HepG2 (cell line): ENCODE measurements around the gene PRKACA.

Source experiments
- BATF2 ChIP-seq: sonication (generic); formaldehyde crosslinking; IDR thresholded peaks from 2 replicates; pipeline ENCODE4 v1.8.0; 2022; ENCODE audit warnings: mild to moderate bottlenecking, missing genetic modification reagents, moderate library complexity
- HHEX ChIP-seq: IDR thresholded peaks from 2 replicates; pipeline ENCODE4 v1.6.1; 2016; ENCODE audit warnings: control low read depth
- KLF11 ChIP-seq: IDR thresholded peaks from 2 replicates; pipeline ENCODE4 v1.6.1; 2016; ENCODE audit warnings: missing compliant biosample characterization
- POLR2AphosphoS5 ChIP-seq: IDR thresholded peaks from 2 replicates; pipeline ENCODE4 v1.6.1; 2012; ENCODE audit warnings: low read depth, low read length
- REST ChIP-seq, 2 experiments: IDR thresholded peaks; 2 replicates each; pipeline ENCODE4 v1.6.1; 2011 to 2012; ENCODE audit warnings: low read length in 2 of 2, borderline replicate concordance in 1 of 2, low read depth in 1 of 2, mild to moderate bottlenecking in 1 of 2, moderate library complexity in 1 of 2
- TRIM24 ChIP-seq: sonication (generic); formaldehyde crosslinking; IDR thresholded peaks from 2 replicates; pipeline ENCODE4 v1.8.0; 2022; ENCODE audit warnings: mild to moderate bottlenecking, missing genetic modification reagents

DNA sequence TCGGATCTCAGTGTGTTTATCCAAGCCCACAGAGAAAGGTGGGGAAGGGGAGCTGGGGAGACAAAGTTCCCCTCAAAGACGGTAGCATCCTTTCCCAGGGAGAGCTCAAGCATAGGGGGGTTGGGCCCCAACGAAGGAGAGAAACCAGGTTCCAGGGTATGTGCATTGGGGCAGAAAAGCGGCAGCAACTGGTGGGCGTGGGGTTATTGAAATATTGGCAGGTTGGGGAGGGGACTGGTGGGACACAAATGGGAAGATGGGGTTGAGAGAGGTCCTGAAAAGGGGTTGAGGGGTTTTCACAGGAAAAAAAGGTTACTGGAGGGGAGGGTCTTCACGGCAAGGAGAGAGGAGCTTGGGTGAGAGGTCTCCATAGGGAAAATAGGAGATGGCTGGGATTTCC, 17.8 kb upstream of the PRKACA start:
- TF ChIP-seq BATF2 (CRISPR knock-in tag), result no peak
- no peak for TF ChIP-seq TRIM24 (CRISPR knock-in tag)
- no peak for TF ChIP-seq HHEX (CRISPR knock-in tag)
- no peak for TF ChIP-seq KLF11 (CRISPR knock-in tag)
- no peak for TF ChIP-seq REST (IDR thresholded peaks at IDR 0.05; ENCODE audit: borderline replicate concordance in 1 of 2, low read depth in 1 of 2, low read length in 2 of 2)
- no peak for TF ChIP-seq POLR2AphosphoS5
